Measurements from ENCODE around the gene GNPTG.
A peak's percentile ranks its signal among the peaks of the same experiment; 100 is the strongest.

The GNPTG gene

DNA sequence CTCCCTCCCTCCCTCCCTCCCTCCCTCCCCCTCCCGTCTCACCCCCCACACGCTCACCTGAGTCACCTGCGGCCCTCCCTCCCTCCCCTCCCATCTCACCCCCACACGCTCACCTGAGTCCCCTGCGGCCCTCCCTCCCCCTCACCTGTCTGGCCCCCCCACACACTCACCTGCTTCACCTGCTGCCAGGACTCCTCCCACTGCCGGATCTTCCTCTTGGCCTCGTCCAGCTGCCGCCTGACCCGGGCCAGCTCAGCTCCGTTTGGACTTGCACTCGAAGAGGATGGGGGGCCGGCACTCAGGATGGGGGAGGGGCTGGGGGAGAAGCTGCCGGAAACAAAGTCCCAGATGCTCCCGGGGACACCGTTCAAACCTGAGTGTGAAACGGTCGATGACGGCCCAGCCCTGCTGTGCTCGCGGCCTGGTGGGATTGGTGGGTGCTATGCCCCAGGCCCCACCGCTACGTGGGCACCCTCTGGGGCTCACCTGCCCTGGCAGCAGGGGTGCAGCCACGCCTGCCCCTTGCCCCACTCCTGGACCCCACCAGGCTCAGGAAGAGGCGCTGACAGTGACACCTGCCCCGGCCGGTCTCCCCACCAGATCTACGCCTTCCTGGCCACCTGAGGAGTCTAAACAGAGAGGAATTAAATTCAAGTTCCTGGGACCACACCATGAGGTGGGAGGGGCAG, 15.9 kb downstream of the GNPTG start:
- no peak for DNase-seq

DNA sequence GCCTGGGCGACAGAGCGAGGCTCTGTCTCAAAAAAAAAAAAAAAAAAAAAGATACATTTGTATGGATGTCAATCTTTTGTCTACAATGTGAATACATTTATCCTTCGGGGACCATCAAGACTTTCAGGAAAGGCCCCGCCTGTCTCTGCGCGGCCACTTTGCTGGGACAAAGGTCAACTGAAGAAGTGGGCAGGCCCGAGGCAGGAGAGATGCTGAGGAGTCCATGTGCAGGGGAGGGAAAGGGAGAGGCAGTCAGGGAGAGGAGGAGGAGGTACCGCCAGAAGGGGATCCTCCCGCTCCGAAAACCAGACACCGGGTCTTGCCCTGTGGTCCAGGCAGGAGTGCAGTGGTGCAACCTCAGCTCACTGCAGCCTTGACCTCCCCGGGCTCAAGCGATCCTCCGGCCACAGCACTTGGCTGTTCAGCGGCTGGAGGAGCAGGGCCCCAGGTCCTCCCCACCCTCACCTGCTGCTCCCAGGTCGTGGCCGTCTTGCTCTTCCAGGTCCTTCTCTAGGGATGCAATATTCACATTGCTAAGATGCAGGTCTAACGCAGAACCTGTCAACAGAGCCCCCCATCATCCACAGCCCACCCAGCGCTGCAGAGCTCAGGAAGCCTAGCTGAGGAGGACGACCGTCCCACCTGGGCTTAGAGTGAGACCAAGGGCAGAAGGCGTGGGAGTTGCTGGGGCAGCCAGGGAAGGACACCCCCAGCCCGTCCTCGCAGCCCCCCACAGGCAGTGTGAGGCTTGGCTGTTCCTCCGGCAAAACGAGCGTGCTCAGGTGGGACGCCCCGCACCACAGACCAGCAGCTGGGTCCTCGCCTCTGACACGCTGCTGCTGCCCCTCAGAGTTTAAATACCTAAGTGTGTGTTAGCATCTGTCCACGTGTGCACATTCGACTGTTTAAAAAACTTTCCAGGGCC, 19.6 kb downstream of the GNPTG start:
- DNase-seq, result no peak

DNA sequence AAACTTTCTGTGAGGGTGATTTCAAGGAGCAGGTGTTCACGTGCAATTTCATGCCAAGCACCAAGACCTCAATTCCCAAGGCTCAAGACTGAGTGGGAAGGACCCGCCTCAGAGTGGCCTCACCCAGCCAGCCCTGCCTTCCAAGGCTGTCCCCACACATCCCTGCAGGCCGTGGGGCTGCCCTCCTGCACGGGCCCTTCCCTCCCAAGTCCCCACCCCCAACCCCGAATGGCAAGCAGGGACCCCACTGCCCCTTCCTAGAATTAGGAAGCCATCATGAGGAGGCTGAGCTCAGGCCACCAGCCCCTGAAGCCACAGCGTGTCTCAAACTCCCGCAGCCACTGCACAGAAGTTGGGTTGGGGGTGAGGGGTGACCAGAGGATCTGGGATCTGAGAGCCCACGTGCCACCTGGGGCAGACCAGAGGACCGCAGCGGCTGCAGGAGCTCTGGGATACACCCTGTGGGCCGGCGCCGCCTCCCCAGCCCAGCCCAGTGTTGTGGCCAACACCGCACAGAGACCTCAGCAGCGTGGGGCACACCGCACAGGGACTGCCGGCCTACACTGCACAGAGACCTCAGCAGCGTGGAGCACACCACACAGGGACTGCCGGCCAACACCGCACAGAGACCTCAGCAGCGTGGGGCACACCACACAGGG, 20.7 kb downstream of the GNPTG start:
- no peak for DNase-seq

- no peak for DNase-seq
Observed at GRCh38 chr16:1374418-1375297, 22.9 kb downstream of the GNPTG start.

DNA sequence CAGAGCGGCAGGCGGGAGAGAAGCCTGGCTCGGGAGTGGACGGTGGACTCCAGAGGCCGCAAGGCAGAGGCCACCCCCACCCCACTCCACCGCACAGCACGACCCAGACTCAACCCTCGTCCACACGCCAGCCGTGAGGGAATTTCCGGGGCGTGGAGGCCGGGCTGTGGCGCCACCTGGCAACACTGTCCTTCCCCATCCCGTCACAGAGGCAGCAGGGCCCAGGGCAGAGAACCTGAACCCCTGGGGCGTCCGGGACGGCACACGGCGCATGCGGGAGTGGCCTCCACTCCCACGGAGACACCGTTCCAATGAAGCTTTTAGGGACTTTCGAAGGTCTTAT, 23.5 kb downstream of the GNPTG start:
- DNase-seq, result no peak

DNA sequence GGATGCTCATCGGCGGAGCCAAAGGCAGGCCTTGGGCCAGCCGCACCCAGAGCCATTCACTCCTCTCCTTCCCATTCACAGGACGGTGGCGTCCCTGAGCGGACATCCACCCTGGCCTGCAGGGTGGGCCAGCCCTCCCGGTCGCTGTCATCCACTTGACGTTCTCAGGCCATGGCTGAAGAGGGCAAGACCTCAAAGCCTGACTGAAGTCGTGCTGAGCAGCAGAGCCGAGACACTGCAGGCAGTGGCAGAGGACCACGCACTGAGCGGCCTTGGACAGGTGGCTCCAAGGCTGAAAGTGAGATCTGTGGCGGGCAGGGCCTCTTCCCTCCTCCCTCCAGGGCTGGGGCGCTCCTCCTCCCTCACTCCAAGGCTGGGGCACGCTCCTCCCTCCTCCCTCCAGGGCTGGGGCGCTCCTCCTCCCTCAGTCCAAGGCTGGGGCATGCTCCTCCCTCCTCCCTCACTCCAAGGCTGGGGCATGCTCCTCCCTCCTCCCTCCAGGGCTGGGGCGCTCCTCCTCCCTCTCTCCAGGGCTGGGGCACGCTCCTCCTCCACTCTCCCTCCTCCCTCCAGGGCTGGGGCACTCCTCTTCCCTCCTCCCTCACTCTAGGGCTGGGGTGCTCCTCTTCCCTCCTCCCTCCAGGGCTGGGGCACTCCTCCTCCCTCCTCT, 24.1 kb downstream of the GNPTG start:
- peak in 6 of 56 donors; percentile 7 to 32 (median 16) for DNase-seq

DNA sequence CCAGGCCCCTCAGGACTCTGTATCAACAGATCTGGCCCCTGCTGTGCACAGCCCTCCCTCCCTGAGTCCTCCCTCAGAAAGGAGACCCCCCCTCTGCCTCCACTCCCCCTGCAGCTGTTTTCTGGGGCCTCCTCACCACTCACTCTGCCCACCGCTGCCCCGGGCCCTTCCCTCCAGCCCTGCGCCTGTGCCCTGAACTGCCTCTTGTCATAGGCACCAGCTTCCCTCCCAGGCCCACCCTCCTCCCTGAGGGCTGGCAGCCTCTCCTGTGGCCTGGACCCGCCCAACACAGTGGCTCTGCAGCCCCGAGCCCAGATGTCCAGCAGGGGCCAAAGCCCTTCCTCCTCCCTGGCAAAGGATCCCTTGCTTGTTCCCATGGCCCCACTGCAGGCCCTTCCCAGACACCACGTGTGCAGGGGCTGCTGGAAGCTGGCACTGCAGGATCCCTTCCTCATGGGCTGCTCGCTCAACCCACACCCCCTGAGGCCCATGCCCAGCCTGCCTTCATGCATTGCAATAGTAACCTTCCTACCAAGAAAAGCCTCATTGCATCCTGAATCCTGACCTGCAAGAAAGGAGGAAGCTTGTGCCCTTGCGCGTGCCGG, 25.8 kb downstream of the GNPTG start:
- DNase-seq, result peak in 40 of 56 donors; percentile 5 to 79 (median 46)

GRCh38 chr16:1378087-1378803, 26.5 kb downstream of the GNPTG start:
- no peak for DNase-seq

DNA sequence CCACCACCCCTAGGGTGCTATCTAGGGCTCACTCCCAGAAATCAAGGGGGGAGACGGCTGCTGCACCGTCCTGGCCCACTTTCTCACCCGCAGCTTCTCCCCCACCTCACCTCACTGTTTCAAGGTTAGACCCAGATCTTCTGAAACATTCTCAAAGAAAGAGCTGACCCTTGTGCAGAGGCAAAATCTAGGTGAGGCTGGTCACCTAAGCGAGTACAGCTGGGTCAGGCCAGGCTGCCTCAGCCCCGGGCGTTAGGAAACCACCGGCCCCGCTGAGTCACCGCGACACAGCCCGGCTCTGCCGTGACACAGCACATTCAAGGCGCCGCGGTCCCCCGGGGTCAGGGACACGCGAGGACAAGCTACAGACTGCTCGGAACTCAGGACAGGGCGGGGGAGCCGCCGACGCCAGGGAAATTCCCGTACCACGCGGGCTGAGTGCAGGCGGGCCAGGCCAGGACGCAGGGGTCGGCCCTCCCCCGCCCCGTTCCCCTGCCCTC, 27.1 kb downstream of the GNPTG start:
- peak in 29 of 56 donors; percentile 15 to 65 (median 42) for DNase-seq

- peak in 18 of 56 donors; percentile 3 to 60 (median 22) for DNase-seq
Observed at GRCh38 chr16:1379304-1380076, 27.8 kb downstream of the GNPTG start.

GRCh38 chr16:1380195-1380594, 28.5 kb downstream of the GNPTG start:
- DNase-seq, result no peak

- peak in 1 of 56 donors; percentile 18 for DNase-seq
Observed at GRCh38 chr16:1381612-1382406, 30.1 kb downstream of the GNPTG start.

DNA sequence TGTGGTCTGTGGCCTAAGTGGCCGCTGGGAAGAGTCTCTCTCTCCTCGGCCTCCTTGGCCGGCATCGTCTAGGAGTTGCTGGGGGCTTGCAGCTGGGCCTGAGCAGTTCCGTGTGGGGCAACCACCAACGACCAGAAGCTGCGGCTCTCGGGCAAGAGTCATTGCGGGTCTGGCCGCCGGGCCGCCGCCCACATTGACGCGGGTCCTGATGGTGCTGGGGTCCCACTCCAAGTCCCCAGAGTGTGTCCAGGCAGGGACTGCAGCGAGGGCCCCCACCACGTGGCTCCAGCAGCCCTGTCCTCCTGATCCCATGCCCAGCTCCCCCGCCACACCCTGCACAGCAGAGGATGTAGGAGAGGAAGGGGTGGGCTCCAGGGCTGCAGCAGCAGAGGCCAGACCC, 31.8 kb downstream of the GNPTG start:
- no peak for DNase-seq

DNA sequence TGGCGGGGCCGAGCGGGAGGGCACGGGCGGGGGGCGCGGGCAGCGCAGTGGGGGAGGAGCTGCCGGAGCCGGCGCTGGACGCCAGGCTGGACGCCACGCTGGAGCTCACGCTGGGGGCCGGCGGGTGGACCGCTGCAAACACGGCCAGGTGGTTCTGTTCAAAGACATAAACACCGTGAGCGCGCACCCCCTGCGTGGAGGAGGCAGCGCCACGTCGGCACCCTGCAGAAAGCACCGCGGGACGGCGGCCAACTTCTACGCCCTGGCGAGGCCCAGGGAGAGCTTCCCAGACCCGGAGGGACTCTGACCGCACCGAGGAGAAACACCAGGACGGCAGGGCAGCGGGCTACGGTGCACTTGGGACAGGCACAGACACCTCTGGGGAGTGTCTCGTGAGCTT, 33.5 kb downstream of the GNPTG start:
- DNase-seq, result no peak

DNA sequence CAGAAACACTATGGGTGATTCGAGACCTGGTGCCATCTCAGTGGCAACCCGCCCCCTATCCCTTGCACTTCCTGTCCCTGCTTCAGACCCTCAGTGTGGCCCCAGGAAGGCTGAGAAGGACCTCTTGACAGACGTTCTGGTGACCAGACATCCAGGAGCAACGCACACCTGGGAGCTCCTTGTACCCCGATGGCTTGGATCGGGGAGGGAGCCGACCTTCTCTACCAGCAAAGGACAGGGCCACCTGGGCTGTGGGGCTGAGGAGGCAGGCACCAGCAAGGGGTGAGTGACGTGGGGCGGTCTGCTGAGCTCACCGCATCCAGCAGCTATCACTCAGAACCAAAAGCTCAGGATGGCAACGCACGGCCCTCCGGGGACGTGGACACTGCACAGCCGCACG, 35.6 kb downstream of the GNPTG start:
- DNase-seq, result no peak

DNA sequence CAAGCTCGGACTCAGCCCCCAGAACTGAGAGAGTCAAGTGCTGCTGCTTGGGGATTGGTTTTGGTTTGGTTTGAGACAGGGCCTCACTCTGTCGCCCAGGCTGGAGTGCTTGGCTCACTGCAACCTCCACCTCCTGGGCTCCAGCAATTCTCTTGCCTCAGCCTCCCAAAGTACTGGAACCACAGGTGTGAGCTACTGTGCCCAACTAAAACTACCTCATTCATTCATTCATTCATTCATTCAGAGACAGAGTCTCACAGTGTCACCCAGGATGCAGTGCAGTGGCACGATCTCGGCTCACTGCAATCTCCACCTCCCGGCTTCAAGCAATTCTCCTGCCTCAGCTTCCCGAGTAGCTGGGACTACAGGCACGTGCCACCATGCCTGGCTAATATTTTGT, 38.0 kb downstream of the GNPTG start:
- no peak for DNase-seq

GRCh38 chr16:1390239-1390779, 38.6 kb downstream of the GNPTG start:
- no peak for DNase-seq
